Measurements from ENCODE around the gene CAPRIN2.

DNA sequence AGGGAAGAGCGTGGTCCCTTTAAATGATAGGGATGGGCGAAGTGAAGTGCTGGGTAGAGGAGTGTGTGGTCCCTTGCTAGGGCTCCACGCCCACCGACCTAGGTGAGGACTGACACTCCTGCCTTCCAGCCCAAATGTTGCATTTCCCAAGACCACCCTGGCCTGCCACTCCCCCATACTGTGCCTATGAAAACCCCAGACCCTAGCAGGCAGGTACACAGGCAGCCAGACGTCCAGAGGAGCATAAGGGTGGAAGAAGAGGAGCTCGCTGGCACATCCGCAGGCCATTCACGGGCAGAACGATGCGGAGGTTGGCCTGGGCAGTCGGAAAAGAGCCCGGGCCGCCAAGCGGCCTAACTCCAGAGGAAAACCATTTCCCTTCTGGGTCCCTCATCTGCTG, 58.3 kb downstream of the CAPRIN2 start:
- TF ChIP-seq, protein P1, sequence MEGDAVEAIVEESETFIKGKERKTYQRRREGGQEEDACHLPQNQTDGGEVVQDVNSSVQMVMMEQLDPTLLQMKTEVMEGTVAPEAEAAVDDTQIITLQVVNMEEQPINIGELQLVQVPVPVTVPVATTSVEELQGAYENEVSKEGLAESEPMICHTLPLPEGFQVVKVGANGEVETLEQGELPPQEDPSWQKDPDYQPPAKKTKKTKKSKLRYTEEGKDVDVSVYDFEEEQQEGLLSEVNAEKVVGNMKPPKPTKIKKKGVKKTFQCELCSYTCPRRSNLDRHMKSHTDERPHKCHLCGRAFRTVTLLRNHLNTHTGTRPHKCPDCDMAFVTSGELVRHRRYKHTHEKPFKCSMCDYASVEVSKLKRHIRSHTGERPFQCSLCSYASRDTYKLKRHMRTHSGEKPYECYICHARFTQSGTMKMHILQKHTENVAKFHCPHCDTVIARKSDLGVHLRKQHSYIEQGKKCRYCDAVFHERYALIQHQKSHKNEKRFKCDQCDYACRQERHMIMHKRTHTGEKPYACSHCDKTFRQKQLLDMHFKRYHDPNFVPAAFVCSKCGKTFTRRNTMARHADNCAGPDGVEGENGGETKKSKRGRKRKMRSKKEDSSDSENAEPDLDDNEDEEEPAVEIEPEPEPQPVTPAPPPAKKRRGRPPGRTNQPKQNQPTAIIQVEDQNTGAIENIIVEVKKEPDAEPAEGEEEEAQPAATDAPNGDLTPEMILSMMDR (IDR thresholded peaks at IDR 0.05), result no peak
- no peak for TF ChIP-seq POLR2A (IDR thresholded peaks at IDR 0.05)
